C4-2B (cell line): ENCODE data around the gene OR6S1.
"Not testable (repeated sequence)": the region's sequence is repeated elsewhere in the genome, so short reads cannot be mapped to it uniquely, and the experiment has no call there.

Experiments used
- CTCF ChIP-seq: fragments of 450-650 bp; conservative IDR thresholded peaks from 2 replicates; pipeline ENCODE4 v1.5.1; 2017; ENCODE audit warnings: mild to moderate bottlenecking
- ZFX ChIP-seq: fragments of 450-650 bp; IDR thresholded peaks from 2 replicates; pipeline ENCODE4 v1.6.1; 2017

- TF ChIP-seq CTCF, ZFX: not testable (repeated sequence)
Measured at GRCh38 chr14:20642755-20643154, 1.3 kb upstream of the OR6S1 start.
